B cell (primary cell): ENCODE measurements around the gene MOB3B. TPM values are rescaled to one million over a fixed set of nuclear protein-coding genes. Genes with fewer than 3 reads are reported as not detected.

Experiments used
- ATAC-seq: fragments of 200-7000 bp; cut with Tn5 transposase; one replicate; pipeline ENCODE4 v1.10.0; 2021; ENCODE audit warnings: low read depth, mild to moderate bottlenecking, moderate number of reproducible peaks, moderate library complexity
- CTCF ChIA-PET: fragments of 350-600 bp; sonication (Branson Sonifier 250); formaldehyde crosslinking; loops from one replicate; lab custom pipeline; 2021; ENCODE audit warnings: antibody characterized with exemption, inconsistent platforms; lab: Charles Lee
- POLR2A ChIA-PET: fragments of 350-600 bp; sonication (Branson Sonifier 250); formaldehyde crosslinking; loops from one replicate; lab custom pipeline; 2021; ENCODE audit warnings: antibody characterized with exemption; lab: Charles Lee
- DNase-seq: peaks from one replicate; pipeline ENCODE4 v3.0.0; 2013
- H2AFZ ChIP-seq: 2 replicates; pipeline ENCODE4 v1.6.1; 2012; ENCODE audit warnings: mild to moderate bottlenecking, low read depth, low read length; ENCODE audit not compliant: insufficient read depth, poor library complexity, severe bottlenecking
- H3K27ac ChIP-seq, 2 donors: 1 replicate in 1 of 2; 2 replicates in 1 of 2; pipeline ENCODE4 v1.5.1; 2012 to 2013; ENCODE audit warnings: low read length in 2 of 2, mild to moderate bottlenecking in 2 of 2, moderate library complexity in 1 of 2
- H3K27me3 ChIP-seq, 4 experiments: fragments of 200-600 bp in 1 of 4; sonication (generic) in 1 of 4; replicated peaks in 1 of 4; 1 replicate in 2 of 4; 2 replicates in 2 of 4; pipeline versions ENCODE4 v1.6.1 to v1.7.0; 2013 to 2016; ENCODE audit warnings: low read length in 3 of 4, mild to moderate bottlenecking in 2 of 4, mixed read lengths in 1 of 4, moderate library complexity in 1 of 4; ENCODE audit not compliant: insufficient read depth in 4 of 4, control insufficient read depth in 3 of 4; ENCODE audit errors: control extremely low read depth in 1 of 4
- H3K36me3 ChIP-seq, 2 experiments: replicated peaks in 1 of 2; 1 replicate in 1 of 2; 2 replicates in 1 of 2; pipeline versions ENCODE4 v1.6.1 to v1.7.1; 2013; ENCODE audit warnings: low read length in 1 of 2; ENCODE audit not compliant: insufficient read depth in 2 of 2, control insufficient read depth in 1 of 2; ENCODE audit errors: control extremely low read depth in 1 of 2, extremely low read depth in 1 of 2
- H3K4me1 ChIP-seq, 2 donors: fragments of 200-600 bp in 1 of 2; sonication (generic) in 1 of 2; 1 replicate in 1 of 2; 2 replicates in 1 of 2; pipeline versions ENCODE4 v1.5.1 to v1.6.1; 2013 to 2017; ENCODE audit warnings: low read length in 2 of 2; ENCODE audit not compliant: control insufficient read depth in 2 of 2, insufficient read depth in 2 of 2
- H3K4me2 ChIP-seq: replicated peaks from 2 replicates; pipeline ENCODE3; 2012; ENCODE audit warnings: mild to moderate bottlenecking, low read depth, low read length; ENCODE audit not compliant: poor library complexity, severe bottlenecking
- H3K4me3 ChIP-seq, 5 experiments: fragments of 200-600 bp in 1 of 5; sonication (generic) in 1 of 5; 1 replicate in 3 of 5; 2 replicates in 2 of 5; pipeline versions ENCODE4 v1.5.1 to v1.7.0; 2011 to 2016; ENCODE audit warnings: low read length in 4 of 5, mild to moderate bottlenecking in 4 of 5, low read depth in 2 of 5, control low read depth in 1 of 5, moderate library complexity in 1 of 5; ENCODE audit not compliant: insufficient read depth in 1 of 5; ENCODE audit errors: control extremely low read depth in 1 of 5, extremely low read depth in 1 of 5
- H3K79me2 ChIP-seq: fragments of 200-600 bp; sonication (generic); one replicate; pipeline ENCODE4 v1.6.0; 2016; ENCODE audit warnings: low read length; ENCODE audit not compliant: control insufficient read depth, insufficient read depth
- H3K9ac ChIP-seq: fragments of 200-600 bp; sonication (generic); 2 replicates; pipeline ENCODE4 v1.6.1; 2017; ENCODE audit warnings: mild to moderate bottlenecking, low read length, moderate library complexity
- H3K9me3 ChIP-seq, 3 donors: one replicate each; pipeline versions ENCODE4 v1.6.1 to v1.7.1; 2013; ENCODE audit warnings: low read length in 2 of 3; ENCODE audit not compliant: control insufficient read depth in 2 of 3, insufficient read depth in 1 of 3; ENCODE audit errors: control extremely low read depth in 1 of 3
- H4K20me1 ChIP-seq: 2 replicates; pipeline ENCODE4 v1.6.0; 2012; ENCODE audit warnings: mild to moderate bottlenecking, low read length; ENCODE audit not compliant: insufficient read depth, control insufficient read depth, poor library complexity, severe bottlenecking
- H3K27ac Mint-ChIP-seq: one replicate; pipeline ENCODE4 v1.8.0; 2021; ENCODE audit warnings: mixed read lengths
- H3K27me3 Mint-ChIP-seq: one replicate; pipeline ENCODE4 v1.8.0; 2021; ENCODE audit warnings: mixed read lengths
- H3K4me1 Mint-ChIP-seq: one replicate; pipeline ENCODE4 v1.8.0; 2021; ENCODE audit warnings: mixed read lengths
- H3K4me3 Mint-ChIP-seq: one replicate; pipeline ENCODE4 v1.8.0; 2021; ENCODE audit warnings: mixed read lengths
- H3K9me3 Mint-ChIP-seq: one replicate; pipeline ENCODE4 v1.8.0; 2022; ENCODE audit warnings: mixed read lengths; ENCODE audit not compliant: insufficient read depth
- EZH2 ChIP-seq: IDR thresholded peaks from 2 replicates; pipeline ENCODE4 v1.6.1; 2012; ENCODE audit warnings: borderline replicate concordance, low read depth, mild to moderate bottlenecking, moderate library complexity, low read length; ENCODE audit not compliant: insufficient read depth, poor library complexity, severe bottlenecking
- WGBS: methylation state at CpG from one replicate; pipeline ENCODE4 v1.1.5; 2013; ENCODE audit warnings: missing lambda C conversion rate; ENCODE audit not compliant: insufficient coverage; 5-methylcytosine and 5-hydroxymethylcytosine counted together
- intact Hi-C: fragments of 100-400 bp; cut with micrococcal nuclease; formaldehyde crosslinking; loops from one replicate; pipeline ENCODE4 v1.10.0; 2022
- polyA plus RNA-seq: library from polyadenylated mRNA; depleted of rRNA; stranded (reverse); fragments of >200 nt; gene quantifications from 2 replicates; pipeline ENCODE4 v1.2.3, GENCODE V29; 2012
- total RNA-seq, 2 donors: library from RNA; stranded (reverse); fragments of 120-200 nt in 1 of 2; gene quantifications; 1 replicate in 1 of 2; 2 replicates in 1 of 2; pipeline versions ENCODE4 v1.2.3 to v1.2.4, GENCODE V29; 2013 to 2022
- TF ChIP-seq, protein P1 (sequence below): fragments of 200-600 bp; IDR thresholded peaks from one replicate; pipeline ENCODE4 v1.8.0; 2022; ENCODE audit warnings: antibody characterized with exemption, mild to moderate bottlenecking

Gene MOB3B
- total and polyA plus RNA-seq, 2 donors (not counting 1 experiment from before 2014, with no cell fraction given): 7.3 to 7.9 TPM

DNA sequence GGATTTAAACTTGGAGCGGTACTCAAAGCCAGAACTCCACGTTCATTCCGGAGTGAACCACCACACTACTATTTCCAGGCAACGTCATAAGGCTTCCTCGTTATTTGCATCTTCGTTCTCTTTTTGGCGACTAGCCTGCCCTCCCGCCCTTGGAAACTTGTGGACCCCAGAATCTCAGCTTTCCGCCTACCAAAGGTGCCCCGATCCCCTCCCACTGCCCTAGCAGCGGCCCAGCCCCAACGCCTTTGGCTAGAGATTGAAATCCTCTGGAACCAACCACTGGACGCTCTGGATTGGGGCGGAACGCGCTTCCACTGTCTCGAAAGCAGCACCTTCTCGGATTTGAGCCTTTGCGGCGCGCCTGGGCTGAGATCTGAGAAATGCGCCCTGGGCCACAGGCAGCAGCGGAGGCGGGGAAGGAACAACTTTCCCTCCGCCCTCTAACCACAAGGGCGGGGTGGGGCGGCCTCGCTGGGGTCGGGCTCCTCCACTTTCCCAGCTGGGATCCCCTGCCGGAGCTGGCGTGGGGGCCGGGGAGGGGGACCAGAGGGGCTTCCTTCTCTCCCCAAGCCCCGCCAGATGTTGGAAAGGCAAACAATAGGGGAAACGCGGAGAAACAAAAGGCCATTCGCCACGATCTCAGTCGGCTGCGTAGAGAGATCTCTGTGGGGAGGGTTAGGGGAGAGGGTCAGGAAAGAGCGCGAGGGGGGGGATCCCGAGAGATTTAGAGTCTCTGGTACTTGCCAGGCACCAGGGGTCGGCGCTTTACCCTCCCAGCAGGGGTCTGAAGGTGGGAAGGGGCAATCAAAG lies 1.3 kb downstream of the MOB3B start:
- Histone ChIP-seq H3K4me3 (peak overlapping the region; percentile 71 to 93 (median 82)), H3K27ac (peak overlapping the region; percentile 88 to 97), H3K27me3 (no peaks in the 10 kb centered on the region), H3K36me3 (no peaks in the 10 kb centered on the region), H3K4me2 (peak overlapping the region; percentile 85), H2AFZ (peak overlapping the region; percentile 83), H3K9me3 (no peaks in the 10 kb centered on the region), H3K9ac (peak overlapping the region; percentile 94), H3K4me1 (peaks cover 19 to 28% of the 10 kb centered on the region in 2 donors), H3K79me2 (peaks cover 57% of the 10 kb centered on the region), H4K20me1 (no peaks in the 10 kb centered on the region)
- DNase-seq: peak; percentile 77
- WGBS: 4% methylated on average over 41 of the region's 44 CpGs
- TF ChIP-seq, protein P1, sequence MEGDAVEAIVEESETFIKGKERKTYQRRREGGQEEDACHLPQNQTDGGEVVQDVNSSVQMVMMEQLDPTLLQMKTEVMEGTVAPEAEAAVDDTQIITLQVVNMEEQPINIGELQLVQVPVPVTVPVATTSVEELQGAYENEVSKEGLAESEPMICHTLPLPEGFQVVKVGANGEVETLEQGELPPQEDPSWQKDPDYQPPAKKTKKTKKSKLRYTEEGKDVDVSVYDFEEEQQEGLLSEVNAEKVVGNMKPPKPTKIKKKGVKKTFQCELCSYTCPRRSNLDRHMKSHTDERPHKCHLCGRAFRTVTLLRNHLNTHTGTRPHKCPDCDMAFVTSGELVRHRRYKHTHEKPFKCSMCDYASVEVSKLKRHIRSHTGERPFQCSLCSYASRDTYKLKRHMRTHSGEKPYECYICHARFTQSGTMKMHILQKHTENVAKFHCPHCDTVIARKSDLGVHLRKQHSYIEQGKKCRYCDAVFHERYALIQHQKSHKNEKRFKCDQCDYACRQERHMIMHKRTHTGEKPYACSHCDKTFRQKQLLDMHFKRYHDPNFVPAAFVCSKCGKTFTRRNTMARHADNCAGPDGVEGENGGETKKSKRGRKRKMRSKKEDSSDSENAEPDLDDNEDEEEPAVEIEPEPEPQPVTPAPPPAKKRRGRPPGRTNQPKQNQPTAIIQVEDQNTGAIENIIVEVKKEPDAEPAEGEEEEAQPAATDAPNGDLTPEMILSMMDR: no peak
- no peak for TF ChIP-seq EZH2
- H3K4me3 Mint-ChIP-seq: peak overlapping the region; percentile 100
- peak overlapping the region; percentile 99 for H3K27ac Mint-ChIP-seq
- CTCF ChIA-PET: interaction anchor here (1.0 to 17.3 kb wide), 5 partner anchors 38 to 195 kb away, joined by 3 to 395 read pairs (median 3); no protein-coding TSS in a partner anchor
- peak; percentile 50 for ATAC-seq
- H3K27me3 Mint-ChIP-seq: no peaks in the 10 kb centered on the region
- intact Hi-C loops: loop anchor here (1.0 to 5.0 kb wide), 3 partner anchors 39 to 176 kb away; no protein-coding TSS in a partner anchor
- H3K9me3 Mint-ChIP-seq: no peaks in the 10 kb centered on the region
- peaks cover 51% of the 10 kb centered on the region for H3K4me1 Mint-ChIP-seq
- POLR2A ChIA-PET: interaction anchor here (1.2 to 1.6 kb wide), 2 partner anchors 161 to 195 kb away, joined by 4 to 5 read pairs; no protein-coding TSS in a partner anchor
